Measurements from ENCODE around the gene OR8G5.
"Not testable (repeated sequence)": the region's sequence is repeated elsewhere in the genome, so short reads cannot be mapped to it uniquely, and the experiment has no call there.

Gene OR8G5

DNA sequence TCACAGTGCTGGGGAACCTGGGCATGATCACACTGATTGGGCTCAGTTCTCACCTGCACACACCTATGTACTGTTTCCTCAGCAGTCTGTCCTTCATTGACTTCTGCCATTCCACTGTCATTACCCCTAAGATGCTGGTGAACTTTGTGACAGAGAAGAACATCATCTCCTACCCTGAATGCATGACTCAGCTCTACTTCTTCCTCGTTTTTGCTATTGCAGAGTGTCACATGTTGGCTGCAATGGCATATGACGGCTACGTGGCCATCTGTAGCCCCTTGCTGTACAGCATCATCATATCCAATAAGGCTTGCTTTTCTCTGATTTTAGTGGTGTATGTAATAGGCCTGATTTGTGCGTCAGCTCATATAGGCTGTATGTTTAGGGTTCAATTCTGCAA lies 8.9 kb downstream of the OR8G5 start:
- not testable (repeated sequence) for H3K27ac Mint-ChIP-seq; H3K4me3 Mint-ChIP-seq; H3K36me3 Mint-ChIP-seq (ENCODE audit: low read depth); H3K27me3 Mint-ChIP-seq (ENCODE audit: low read depth); H3K9me3 Mint-ChIP-seq; H3K4me1 Mint-ChIP-seq (ENCODE audit: low read depth)

DNA sequence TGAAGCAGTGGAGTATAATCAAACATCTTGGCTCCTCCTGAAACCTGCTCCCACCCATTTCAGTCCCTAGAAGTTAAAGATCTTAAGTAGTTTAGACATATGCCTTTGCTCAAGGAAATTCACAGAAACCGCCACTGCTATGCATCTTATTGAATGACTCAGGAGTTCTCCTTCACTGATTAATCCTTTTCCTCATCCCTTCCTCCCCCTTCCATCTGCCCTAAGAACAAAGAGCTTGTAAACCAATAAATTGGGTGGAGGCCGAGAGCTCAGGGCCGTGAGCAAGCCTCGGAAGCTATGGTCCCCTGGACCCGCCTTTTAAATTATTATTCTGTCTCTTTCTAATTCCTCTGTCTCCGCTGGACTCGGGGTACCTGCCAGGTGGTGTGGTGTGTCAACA lies 14.7 kb downstream of the OR8G5 start:
- not testable (repeated sequence) for H3K27ac Mint-ChIP-seq; H3K36me3 Mint-ChIP-seq (ENCODE audit: low read depth)

DNA sequence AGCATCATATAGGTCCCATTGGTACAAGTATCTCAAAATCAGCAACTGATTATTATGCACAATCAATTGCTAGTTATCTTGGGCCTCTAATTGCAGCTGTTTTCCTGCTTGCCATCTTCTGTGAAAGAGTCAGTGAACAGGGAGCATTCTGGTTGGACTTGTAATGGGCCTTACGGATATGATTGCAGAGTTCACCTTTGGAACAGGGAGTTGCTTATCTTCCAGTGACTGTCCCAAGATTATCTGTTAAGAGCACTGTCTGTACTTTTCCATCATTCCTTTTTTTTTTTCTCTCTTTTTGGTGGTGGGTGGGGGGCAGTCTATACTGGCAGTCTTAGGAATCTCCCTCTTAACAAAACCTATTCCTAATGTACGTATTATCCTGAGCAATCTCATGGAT lies 17.8 kb downstream of the OR8G5 start:
- H3K4me1 Mint-ChIP-seq (ENCODE audit: low read depth), result no peaks in the 10 kb centered on the region
- no peak overlapping the region for H3K27ac Mint-ChIP-seq
- no peaks in the 10 kb centered on the region for H3K27me3 Mint-ChIP-seq (ENCODE audit: low read depth)
- no peaks in the 10 kb centered on the region for H3K36me3 Mint-ChIP-seq (ENCODE audit: low read depth)
- H3K9me3 Mint-ChIP-seq, result no peaks in the 10 kb centered on the region
- H3K4me3 Mint-ChIP-seq, result no peak overlapping the region

More for the DNA sequence above, 14.7 kb downstream of the OR8G5 start:
- H3K9me3 Mint-ChIP-seq; H3K27me3 Mint-ChIP-seq (ENCODE audit: low read depth); H3K4me1 Mint-ChIP-seq (ENCODE audit: low read depth); H3K4me3 Mint-ChIP-seq: not testable (repeated sequence)

GRCh38 chr11:124276081-124276480 lies 19.9 kb downstream of the OR8G5 start:
- H3K4me3 Mint-ChIP-seq, result no peak overlapping the region
- H3K27ac Mint-ChIP-seq, result no peak overlapping the region
- no peaks in the 10 kb centered on the region for H3K4me1 Mint-ChIP-seq (ENCODE audit: low read depth)
- no peaks in the 10 kb centered on the region for H3K27me3 Mint-ChIP-seq (ENCODE audit: low read depth)
- no peaks in the 10 kb centered on the region for H3K36me3 Mint-ChIP-seq (ENCODE audit: low read depth)
- no peaks in the 10 kb centered on the region for H3K9me3 Mint-ChIP-seq

GRCh38 chr11:124277207-124277606 lies 21.0 kb downstream of the OR8G5 start:
- no peaks in the 10 kb centered on the region for H3K27me3 Mint-ChIP-seq (ENCODE audit: low read depth)
- H3K27ac Mint-ChIP-seq, result no peak overlapping the region
- no peak overlapping the region for H3K4me3 Mint-ChIP-seq
- peaks cover 7% of the 10 kb centered on the region for H3K9me3 Mint-ChIP-seq
- no peaks in the 10 kb centered on the region for H3K36me3 Mint-ChIP-seq (ENCODE audit: low read depth)
- H3K4me1 Mint-ChIP-seq (ENCODE audit: low read depth), result no peaks in the 10 kb centered on the region

DNA sequence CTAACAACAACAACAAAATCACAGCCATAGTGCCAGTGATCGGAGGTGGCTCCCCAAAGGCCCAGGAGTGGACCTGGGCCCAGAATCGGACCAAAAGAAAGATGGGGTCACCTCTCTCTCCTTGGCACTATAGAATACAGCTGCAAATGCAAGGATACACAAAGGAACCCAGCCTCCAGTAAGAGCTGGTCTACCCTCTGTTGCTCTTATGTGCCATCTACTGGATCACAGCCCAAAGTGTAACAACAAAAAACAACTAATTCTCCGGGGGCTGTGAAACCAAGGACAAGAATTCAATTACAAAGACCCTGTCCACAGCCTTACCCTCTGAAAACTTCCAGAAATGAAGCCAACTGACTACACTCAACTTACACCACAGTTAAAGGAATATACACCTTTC lies 21.6 kb downstream of the OR8G5 start:
- Mint-ChIP-seq H3K9me3 (peaks cover 7% of the 10 kb centered on the region), H3K36me3 (ENCODE audit: low read depth) (no peaks in the 10 kb centered on the region), H3K27me3 (ENCODE audit: low read depth) (no peaks in the 10 kb centered on the region), H3K4me1 (ENCODE audit: low read depth) (no peaks in the 10 kb centered on the region), H3K27ac (no peak overlapping the region), H3K4me3 (no peak overlapping the region)

- Mint-ChIP-seq H3K9me3 (peaks cover 7% of the 10 kb centered on the region), H3K4me3 (no peak overlapping the region), H3K27ac (no peak overlapping the region), H3K4me1 (ENCODE audit: low read depth) (no peaks in the 10 kb centered on the region), H3K27me3 (ENCODE audit: low read depth) (no peaks in the 10 kb centered on the region), H3K36me3 (ENCODE audit: low read depth) (no peaks in the 10 kb centered on the region)
Observed at GRCh38 chr11:124278261-124278660, 22.1 kb downstream of the OR8G5 start.

- Mint-ChIP-seq H3K27ac (no peak overlapping the region), H3K9me3 (peaks cover 11% of the 10 kb centered on the region), H3K4me3 (no peak overlapping the region), H3K4me1 (ENCODE audit: low read depth) (no peaks in the 10 kb centered on the region), H3K27me3 (ENCODE audit: low read depth) (no peaks in the 10 kb centered on the region), H3K36me3 (ENCODE audit: low read depth) (no peaks in the 10 kb centered on the region)
Observed at GRCh38 chr11:124285610-124286344, 29.6 kb downstream of the OR8G5 start.

DNA sequence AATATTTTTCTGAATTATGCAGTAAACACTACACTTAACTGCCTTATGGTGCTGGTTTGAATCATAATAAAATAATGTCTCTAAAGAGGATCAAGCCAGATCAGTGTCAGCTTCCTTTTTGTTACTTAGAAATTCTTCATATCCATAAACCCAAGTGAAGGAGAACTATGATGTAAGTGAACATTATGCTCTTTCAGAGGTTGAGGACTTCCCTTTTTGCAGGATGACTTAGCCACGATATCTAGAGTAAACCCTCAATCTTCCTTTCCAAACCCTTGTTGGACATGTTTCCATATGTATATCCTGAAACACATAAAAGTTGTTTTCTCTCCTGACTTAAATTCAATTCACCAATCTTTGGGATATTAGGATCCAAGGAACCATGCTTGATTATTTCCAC lies 38.5 kb downstream of the OR8G5 start:
- H3K27me3 Mint-ChIP-seq (ENCODE audit: low read depth), result no peaks in the 10 kb centered on the region
- no peak overlapping the region for H3K4me3 Mint-ChIP-seq
- no peak overlapping the region for H3K27ac Mint-ChIP-seq
- no peaks in the 10 kb centered on the region for H3K36me3 Mint-ChIP-seq (ENCODE audit: low read depth)
- H3K4me1 Mint-ChIP-seq (ENCODE audit: low read depth), result no peaks in the 10 kb centered on the region
- no peaks in the 10 kb centered on the region for H3K9me3 Mint-ChIP-seq

DNA sequence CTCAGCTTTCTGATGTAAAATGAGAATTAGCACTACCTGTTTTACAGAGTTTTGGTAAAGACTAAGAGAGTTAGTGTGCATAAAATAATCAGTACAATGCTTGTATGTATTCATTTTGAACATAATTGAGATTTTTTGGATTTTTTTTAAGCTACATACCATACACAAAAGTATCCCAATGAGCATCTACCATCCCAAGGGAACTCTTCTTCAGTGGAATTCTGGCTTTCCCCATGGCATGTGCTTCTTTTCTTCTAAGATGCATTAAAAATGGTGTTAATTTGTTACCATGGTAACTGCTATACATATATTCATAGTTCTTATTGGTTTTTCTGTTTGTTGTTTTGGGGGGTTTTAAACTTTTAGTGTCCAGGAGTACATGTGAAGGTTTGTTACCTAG lies 39.8 kb downstream of the OR8G5 start:
- no peaks in the 10 kb centered on the region for H3K9me3 Mint-ChIP-seq
- no peak overlapping the region for H3K4me3 Mint-ChIP-seq
- H3K27me3 Mint-ChIP-seq (ENCODE audit: low read depth), result no peaks in the 10 kb centered on the region
- no peaks in the 10 kb centered on the region for H3K4me1 Mint-ChIP-seq (ENCODE audit: low read depth)
- H3K36me3 Mint-ChIP-seq (ENCODE audit: low read depth), result no peaks in the 10 kb centered on the region
- H3K27ac Mint-ChIP-seq, result no peak overlapping the region

DNA sequence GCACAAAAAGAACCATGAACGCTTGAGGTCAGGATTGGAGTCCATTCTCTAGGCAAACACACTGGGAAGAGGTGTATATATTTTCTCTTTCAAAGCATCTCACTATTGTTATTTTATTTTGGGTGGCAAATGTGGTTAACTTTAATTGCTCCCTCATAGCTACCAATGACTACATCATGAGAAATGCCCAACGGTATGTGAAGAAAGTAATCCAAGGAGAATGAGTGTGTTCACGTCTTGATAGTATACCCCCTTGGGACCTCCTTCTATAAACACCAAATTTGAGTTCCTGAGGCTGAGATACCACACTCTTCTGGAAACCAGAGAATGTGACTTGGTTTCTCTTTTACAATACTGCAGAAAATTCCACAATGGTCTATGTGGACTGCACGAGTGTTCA lies 41.7 kb downstream of the OR8G5 start:
- no peak overlapping the region for H3K27ac Mint-ChIP-seq
- no peaks in the 10 kb centered on the region for H3K9me3 Mint-ChIP-seq
- no peaks in the 10 kb centered on the region for H3K27me3 Mint-ChIP-seq (ENCODE audit: low read depth)
- H3K4me3 Mint-ChIP-seq, result no peak overlapping the region
- H3K4me1 Mint-ChIP-seq (ENCODE audit: low read depth), result no peaks in the 10 kb centered on the region
- H3K36me3 Mint-ChIP-seq (ENCODE audit: low read depth), result no peaks in the 10 kb centered on the region

DNA sequence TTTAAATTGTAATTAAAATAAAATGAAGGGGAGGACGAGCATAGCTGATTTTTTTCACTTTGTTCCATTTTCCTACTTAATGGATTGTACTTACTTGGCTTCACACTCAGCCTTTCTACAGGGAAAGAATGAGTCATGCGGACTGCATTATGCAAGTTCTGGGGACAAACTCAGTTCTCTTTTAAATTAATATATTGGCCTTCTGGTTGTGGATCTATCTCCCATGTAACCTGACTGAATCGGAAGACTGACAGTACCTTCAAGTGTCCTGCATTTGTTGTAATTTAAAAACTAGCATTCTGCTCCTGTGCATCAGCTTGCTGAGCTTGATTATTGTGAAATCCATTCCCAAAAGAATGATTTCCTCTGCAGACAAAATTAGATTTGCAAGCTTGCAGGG lies 45.4 kb downstream of the OR8G5 start:
- Mint-ChIP-seq H3K4me3 (no peak overlapping the region), H3K4me1 (ENCODE audit: low read depth) (no peaks in the 10 kb centered on the region), H3K36me3 (ENCODE audit: low read depth) (no peaks in the 10 kb centered on the region), H3K27me3 (ENCODE audit: low read depth) (no peaks in the 10 kb centered on the region), H3K27ac (no peak overlapping the region), H3K9me3 (no peaks in the 10 kb centered on the region)

DNA sequence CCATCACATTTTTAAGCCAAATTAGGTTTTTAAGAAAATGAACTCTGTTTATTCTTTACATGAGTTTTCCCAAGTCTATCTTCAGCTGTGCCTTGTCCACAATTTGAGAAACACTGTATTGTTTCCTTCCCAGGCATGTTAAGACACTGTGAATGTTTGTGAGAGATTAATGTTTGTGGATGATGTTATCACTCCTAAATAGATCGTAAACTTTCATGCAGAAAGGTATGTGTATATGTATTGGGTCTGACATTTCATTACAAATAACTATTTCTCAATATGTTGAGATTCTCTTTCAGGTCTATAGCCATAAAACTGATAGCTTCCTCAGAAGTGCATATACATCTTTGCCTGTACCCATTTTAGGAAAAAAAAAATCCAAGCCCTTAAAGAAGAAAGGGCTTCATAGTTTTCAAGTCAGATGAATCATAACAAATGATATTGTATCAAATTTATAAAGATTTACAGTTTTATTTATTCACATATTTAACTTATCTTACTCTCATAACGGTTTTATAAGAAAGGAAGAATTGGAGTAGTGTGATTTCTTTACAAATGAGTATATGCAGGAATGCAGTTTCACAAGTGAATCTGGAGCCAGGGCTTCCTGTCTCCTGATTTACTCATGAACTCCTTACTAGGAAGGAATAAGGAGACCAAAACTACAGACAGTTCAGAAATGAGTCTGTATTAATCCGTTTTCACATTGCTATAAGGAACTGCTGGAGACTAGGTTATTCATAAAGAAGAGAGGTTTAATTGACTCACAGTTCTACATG lies 46.4 kb downstream of the OR8G5 start:
- H3K27ac Mint-ChIP-seq, result no peak overlapping the region
- H3K9me3 Mint-ChIP-seq, result no peaks in the 10 kb centered on the region

DNA sequence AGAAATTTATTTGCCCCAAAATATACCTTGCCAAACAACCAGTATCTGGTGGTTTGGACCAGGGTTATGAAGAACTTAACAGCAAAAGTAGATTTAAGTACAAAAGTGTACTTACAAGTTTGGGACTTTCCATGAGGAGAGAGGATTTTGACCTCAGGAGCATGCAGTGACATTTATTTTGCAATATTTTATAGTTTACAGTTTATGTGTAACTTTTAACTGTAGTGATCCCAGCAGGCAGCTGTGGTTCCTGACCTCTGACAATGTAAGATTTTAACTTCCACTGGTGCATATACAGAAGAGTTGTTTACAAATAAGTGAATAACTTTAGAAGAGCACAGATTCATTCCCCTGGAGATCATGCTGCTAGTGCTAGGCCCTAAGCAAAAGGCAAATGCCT lies 50.9 kb downstream of the OR8G5 start:
- Mint-ChIP-seq H3K9me3 (no peaks in the 10 kb centered on the region), H3K4me3 (no peak overlapping the region), H3K36me3 (ENCODE audit: low read depth) (no peaks in the 10 kb centered on the region), H3K4me1 (ENCODE audit: low read depth) (no peaks in the 10 kb centered on the region), H3K27me3 (ENCODE audit: low read depth) (no peaks in the 10 kb centered on the region), H3K27ac (no peak overlapping the region)

More for the DNA sequence above, 46.4 kb downstream of the OR8G5 start:
- Mint-ChIP-seq H3K4me1 (ENCODE audit: low read depth) (no peaks in the 10 kb centered on the region), H3K36me3 (ENCODE audit: low read depth) (no peaks in the 10 kb centered on the region), H3K27me3 (ENCODE audit: low read depth) (no peaks in the 10 kb centered on the region), H3K4me3 (no peak overlapping the region)

- no peaks in the 10 kb centered on the region for H3K4me1 Mint-ChIP-seq (ENCODE audit: low read depth)
- H3K27ac Mint-ChIP-seq, result no peak overlapping the region
- H3K4me3 Mint-ChIP-seq, result no peak overlapping the region
- no peaks in the 10 kb centered on the region for H3K9me3 Mint-ChIP-seq
- no peaks in the 10 kb centered on the region for H3K36me3 Mint-ChIP-seq (ENCODE audit: low read depth)
- no peaks in the 10 kb centered on the region for H3K27me3 Mint-ChIP-seq (ENCODE audit: low read depth)
Observed at GRCh38 chr11:124310721-124311120, 54.5 kb downstream of the OR8G5 start.
